HepG2 (cell line): Measurements from ENCODE around the gene CCL22. TPM values are rescaled to one million over a fixed set of nuclear protein-coding genes. Genes with fewer than 3 reads are reported as not detected.
A peak's percentile ranks its signal among the peaks of the same experiment; 100 is the strongest.

Experiments used
- ARNT2 ChIP-seq: sonication (generic); formaldehyde crosslinking; IDR thresholded peaks from 2 replicates; pipeline ENCODE4 v1.8.0; 2022; ENCODE audit warnings: mild to moderate bottlenecking, low read depth, missing genetic modification reagents, moderate library complexity
- ATF1 ChIP-seq: IDR thresholded peaks from 2 replicates; pipeline ENCODE4 v1.6.1; 2016; ENCODE audit warnings: mild to moderate bottlenecking, control low read depth
- DPF2 ChIP-seq: sonication (generic); formaldehyde crosslinking; IDR thresholded peaks from 2 replicates; pipeline ENCODE4 v1.4.0; 2020; ENCODE audit warnings: mild to moderate bottlenecking, low read depth, missing genetic modification reagents, borderline replicate concordance
- JDP2 ChIP-seq: sonication (generic); formaldehyde crosslinking; IDR thresholded peaks from 2 replicates; pipeline ENCODE4 v1.8.1; 2022; ENCODE audit warnings: missing genetic modification reagents, borderline replicate concordance
- NR2F1 ChIP-seq, 2 experiments: fragments of 450-650 bp in 1 of 2; formaldehyde crosslinking in 1 of 2; IDR thresholded peaks; 2 replicates each; pipeline versions ENCODE4 v1.5.0 to v1.6.1; 2016 to 2020; ENCODE audit warnings: mild to moderate bottlenecking in 1 of 2, missing compliant biosample characterization in 1 of 2, missing genetic modification reagents in 1 of 2, moderate library complexity in 1 of 2
- NR2F2 ChIP-seq: IDR thresholded peaks from 2 replicates; pipeline ENCODE4 v1.6.1; 2012; ENCODE audit warnings: low read depth, inconsistent platforms, borderline replicate concordance
- RAD21 ChIP-seq: fragments of 450-650 bp; formaldehyde crosslinking; IDR thresholded peaks from 2 replicates; pipeline ENCODE4 v1.5.0; 2020; ENCODE audit warnings: mild to moderate bottlenecking
- TBP ChIP-seq: sonication (generic); formaldehyde crosslinking; IDR thresholded peaks from 2 replicates; pipeline ENCODE4 v1.5.0; 2020; ENCODE audit warnings: missing genetic modification reagents
- TMF1 ChIP-seq: sonication (generic); formaldehyde crosslinking; IDR thresholded peaks from 2 replicates; pipeline ENCODE4 v1.8.1; 2022; ENCODE audit warnings: low read depth, missing genetic modification reagents
- ZFP90 ChIP-seq: sonication (generic); formaldehyde crosslinking; IDR thresholded peaks from 2 replicates; pipeline ENCODE4 v1.8.0; 2022; ENCODE audit warnings: missing genetic modification reagents, mild to moderate bottlenecking, inconsistent platforms, borderline replicate concordance
- ZNF30 ChIP-seq: sonication (generic); formaldehyde crosslinking; IDR thresholded peaks from 2 replicates; pipeline ENCODE4 v1.5.0; 2020; ENCODE audit warnings: mild to moderate bottlenecking, missing genetic modification reagents
- ZNF335 ChIP-seq: sonication (generic); formaldehyde crosslinking; IDR thresholded peaks from 2 replicates; pipeline ENCODE4 v1.4.0; 2020; ENCODE audit warnings: missing genetic modification reagents
- ZNF367 ChIP-seq: sonication (generic); formaldehyde crosslinking; IDR thresholded peaks from 2 replicates; pipeline ENCODE4 v1.4.0; 2020; ENCODE audit warnings: missing genetic modification reagents, borderline replicate concordance
- ZNF577 ChIP-seq: sonication (generic); formaldehyde crosslinking; IDR thresholded peaks from 2 replicates; pipeline ENCODE4 v1.4.0; 2020; ENCODE audit warnings: mild to moderate bottlenecking, low read depth, missing genetic modification reagents, borderline replicate concordance
- ZNF761 ChIP-seq: sonication (generic); formaldehyde crosslinking; conservative IDR thresholded peaks from 2 replicates; pipeline ENCODE4 v1.4.0; 2020; ENCODE audit warnings: mild to moderate bottlenecking, missing genetic modification reagents
- polyA plus RNA-seq, 8 experiments: library from polyadenylated mRNA; depleted of rRNA in 3 of 8; stranded (reverse) in 7 of 8; unstranded in 1 of 8; fragments of >200 nt; fragmentation: Illumina TruSeq in 4 of 8; extraction: Trizol in 4 of 8; gene quantifications; 2 replicates each; pipeline versions ENCODE4 v1.2.1 to v1.2.3, GENCODE V29; 2011 to 2016; ENCODE audit warnings: low read depth in 4 of 8, missing spikeins in 1 of 8, mixed read lengths in 1 of 8; ENCODE audit not compliant: insufficient read depth in 1 of 8
- total RNA-seq, 5 experiments: library from RNA; depleted of rRNA; stranded (reverse); fragments of >200 nt; fragmentation: Illumina TruSeq; extraction: Trizol; gene quantifications; 2 replicates each; pipeline ENCODE4 v1.2.3, GENCODE V29; 2016; ENCODE audit warnings: low read depth in 1 of 5
- TF ChIP-seq, protein P1 (sequence below): sonication (generic); formaldehyde crosslinking; IDR thresholded peaks from 2 replicates; pipeline ENCODE4 v1.5.0; 2020; ENCODE audit warnings: mild to moderate bottlenecking, missing genetic modification reagents
- TF ChIP-seq, protein P2 (sequence below), 2 experiments: sonication (generic) in 1 of 2; formaldehyde crosslinking in 1 of 2; IDR thresholded peaks; 2 replicates each; pipeline versions ENCODE4 v1.4.0 to v1.6.1; 2016 to 2020; ENCODE audit warnings: borderline replicate concordance in 1 of 2, low read depth in 1 of 2, mild to moderate bottlenecking in 1 of 2, missing genetic modification reagents in 1 of 2
- TF ChIP-seq, protein P3 (sequence below): sonication (generic); formaldehyde crosslinking; IDR thresholded peaks from 2 replicates; pipeline ENCODE4 v1.8.0; 2022; ENCODE audit warnings: missing genetic modification reagents, mild to moderate bottlenecking, moderate library complexity, borderline replicate concordance
- TF ChIP-seq, protein P4 (sequence below): sonication (generic); formaldehyde crosslinking; IDR thresholded peaks from 2 replicates; pipeline ENCODE4 v1.4.0; 2020; ENCODE audit warnings: low read depth, mild to moderate bottlenecking, missing genetic modification reagents

The CCL22 gene
- total and polyA plus RNA-seq, 2 of the 13 experiments (the other 11 are each of a cell fraction or from before 2014, with no cell fraction given) = not detected

DNA sequence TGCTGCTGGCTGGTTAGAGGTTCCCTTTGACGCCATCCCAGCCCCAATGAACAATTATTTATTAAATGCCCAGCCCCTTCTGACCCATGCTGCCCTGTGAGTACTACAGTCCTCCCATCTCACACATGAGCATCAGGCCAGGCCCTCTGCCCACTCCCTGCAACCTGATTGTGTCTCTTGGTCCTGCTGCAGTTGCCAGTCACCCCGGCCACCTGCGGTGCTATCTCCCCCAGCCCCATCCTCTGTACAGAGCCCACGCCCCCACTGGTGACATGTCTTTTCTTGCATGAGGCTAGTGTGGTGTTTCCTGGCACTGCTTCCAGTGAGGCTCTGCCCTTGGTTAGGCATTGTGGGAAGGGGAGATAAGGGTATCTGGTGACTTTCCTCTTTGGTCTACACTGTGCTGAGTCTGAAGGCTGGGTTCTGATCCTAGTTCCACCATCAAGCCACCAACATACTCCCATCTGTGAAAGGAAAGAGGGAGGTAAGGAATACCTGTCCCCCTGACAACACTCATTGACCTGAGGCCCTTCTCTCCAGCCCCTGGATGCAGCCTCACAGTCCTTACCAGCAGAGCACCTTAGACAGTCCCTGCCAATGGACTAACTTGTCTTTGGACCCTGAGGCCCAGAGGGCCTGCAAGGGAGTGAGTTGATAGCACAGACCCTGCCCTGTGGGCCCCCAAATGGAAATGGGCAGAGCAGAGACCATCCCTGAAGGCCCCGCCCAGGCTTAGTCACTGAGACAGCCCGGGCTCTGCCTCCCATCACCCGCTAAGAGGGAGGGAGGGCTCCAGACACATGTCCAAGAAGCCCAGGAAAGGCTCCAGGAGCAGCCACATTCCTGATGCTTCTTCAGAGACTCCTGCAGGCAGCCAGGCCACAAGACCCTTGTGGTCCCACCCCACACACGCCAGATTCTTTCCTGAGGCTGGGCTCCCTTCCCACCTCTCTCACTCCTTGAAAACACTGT is 25.0 kb downstream of the CCL22 start (continued):
- TF ChIP-seq, protein P1, sequence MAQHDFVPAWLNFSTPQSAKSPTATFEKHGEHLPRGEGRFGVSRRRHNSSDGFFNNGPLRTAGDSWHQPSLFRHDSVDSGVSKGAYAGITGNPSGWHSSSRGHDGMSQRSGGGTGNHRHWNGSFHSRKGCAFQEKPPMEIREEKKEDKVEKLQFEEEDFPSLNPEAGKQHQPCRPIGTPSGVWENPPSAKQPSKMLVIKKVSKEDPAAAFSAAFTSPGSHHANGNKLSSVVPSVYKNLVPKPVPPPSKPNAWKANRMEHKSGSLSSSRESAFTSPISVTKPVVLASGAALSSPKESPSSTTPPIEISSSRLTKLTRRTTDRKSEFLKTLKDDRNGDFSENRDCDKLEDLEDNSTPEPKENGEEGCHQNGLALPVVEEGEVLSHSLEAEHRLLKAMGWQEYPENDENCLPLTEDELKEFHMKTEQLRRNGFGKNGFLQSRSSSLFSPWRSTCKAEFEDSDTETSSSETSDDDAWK = no peak
- TF ChIP-seq JDP2 (CRISPR knock-in tag) (peak; percentile 4; the same call in 1 of the 2 replicates), NR2F1 (CRISPR knock-in tag; IDR thresholded peaks at IDR 0.05) (no peak), RAD21 (CRISPR knock-in tag) (0 out of 2 replicates have a peak, but pooled peaks have one; percentile 10), ARNT2 (CRISPR knock-in tag) (no peak), ZNF335 (CRISPR knock-in tag) (no peak), TBP (CRISPR knock-in tag) (no peak), ZNF761 (CRISPR knock-in tag) (0 out of 2 replicates have a peak, but pooled peaks have one; percentile 71), ATF1 (CRISPR knock-in tag) (no peak), ZNF367 (peak; percentile 45; the same call in 1 of the 2 replicates), ZNF577 (CRISPR knock-in tag) (no peak), TMF1 (peak; percentile 8; the same call in 1 of the 2 replicates), NR2F2 (no peak), DPF2 (CRISPR knock-in tag) (peak; percentile 8; the same call in 1 of the 2 replicates), ZFP90 (CRISPR knock-in tag) (no peak), ZNF30 (CRISPR knock-in tag) (no peak)
- TF ChIP-seq, protein P2, sequence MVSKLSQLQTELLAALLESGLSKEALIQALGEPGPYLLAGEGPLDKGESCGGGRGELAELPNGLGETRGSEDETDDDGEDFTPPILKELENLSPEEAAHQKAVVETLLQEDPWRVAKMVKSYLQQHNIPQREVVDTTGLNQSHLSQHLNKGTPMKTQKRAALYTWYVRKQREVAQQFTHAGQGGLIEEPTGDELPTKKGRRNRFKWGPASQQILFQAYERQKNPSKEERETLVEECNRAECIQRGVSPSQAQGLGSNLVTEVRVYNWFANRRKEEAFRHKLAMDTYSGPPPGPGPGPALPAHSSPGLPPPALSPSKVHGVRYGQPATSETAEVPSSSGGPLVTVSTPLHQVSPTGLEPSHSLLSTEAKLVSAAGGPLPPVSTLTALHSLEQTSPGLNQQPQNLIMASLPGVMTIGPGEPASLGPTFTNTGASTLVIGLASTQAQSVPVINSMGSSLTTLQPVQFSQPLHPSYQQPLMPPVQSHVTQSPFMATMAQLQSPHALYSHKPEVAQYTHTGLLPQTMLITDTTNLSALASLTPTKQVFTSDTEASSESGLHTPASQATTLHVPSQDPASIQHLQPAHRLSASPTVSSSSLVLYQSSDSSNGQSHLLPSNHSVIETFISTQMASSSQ (IDR thresholded peaks at IDR 0.05; ENCODE audit: low read depth) = no peak
- TF ChIP-seq, protein P2 (CRISPR knock-in tag; IDR thresholded peaks at IDR 0.05; ENCODE audit: borderline replicate concordance) = 0 out of 2 replicates have a peak, but pooled peaks have one; percentile 18
- TF ChIP-seq, protein P3, sequence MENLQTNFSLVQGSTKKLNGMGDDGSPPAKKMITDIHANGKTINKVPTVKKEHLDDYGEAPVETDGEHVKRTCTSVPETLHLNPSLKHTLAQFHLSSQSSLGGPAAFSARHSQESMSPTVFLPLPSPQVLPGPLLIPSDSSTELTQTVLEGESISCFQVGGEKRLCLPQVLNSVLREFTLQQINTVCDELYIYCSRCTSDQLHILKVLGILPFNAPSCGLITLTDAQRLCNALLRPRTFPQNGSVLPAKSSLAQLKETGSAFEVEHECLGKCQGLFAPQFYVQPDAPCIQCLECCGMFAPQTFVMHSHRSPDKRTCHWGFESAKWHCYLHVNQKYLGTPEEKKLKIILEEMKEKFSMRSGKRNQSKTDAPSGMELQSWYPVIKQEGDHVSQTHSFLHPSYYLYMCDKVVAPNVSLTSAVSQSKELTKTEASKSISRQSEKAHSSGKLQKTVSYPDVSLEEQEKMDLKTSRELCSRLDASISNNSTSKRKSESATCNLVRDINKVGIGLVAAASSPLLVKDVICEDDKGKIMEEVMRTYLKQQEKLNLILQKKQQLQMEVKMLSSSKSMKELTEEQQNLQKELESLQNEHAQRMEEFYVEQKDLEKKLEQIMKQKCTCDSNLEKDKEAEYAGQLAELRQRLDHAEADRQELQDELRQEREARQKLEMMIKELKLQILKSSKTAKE (CRISPR knock-in tag) = no peak
- TF ChIP-seq, protein P4, sequence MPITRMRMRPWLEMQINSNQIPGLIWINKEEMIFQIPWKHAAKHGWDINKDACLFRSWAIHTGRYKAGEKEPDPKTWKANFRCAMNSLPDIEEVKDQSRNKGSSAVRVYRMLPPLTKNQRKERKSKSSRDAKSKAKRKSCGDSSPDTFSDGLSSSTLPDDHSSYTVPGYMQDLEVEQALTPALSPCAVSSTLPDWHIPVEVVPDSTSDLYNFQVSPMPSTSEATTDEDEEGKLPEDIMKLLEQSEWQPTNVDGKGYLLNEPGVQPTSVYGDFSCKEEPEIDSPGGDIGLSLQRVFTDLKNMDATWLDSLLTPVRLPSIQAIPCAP (CRISPR knock-in tag) = no peak
